Measurements from ENCODE around the gene SLCO3A1.

The SLCO3A1 gene

DNA sequence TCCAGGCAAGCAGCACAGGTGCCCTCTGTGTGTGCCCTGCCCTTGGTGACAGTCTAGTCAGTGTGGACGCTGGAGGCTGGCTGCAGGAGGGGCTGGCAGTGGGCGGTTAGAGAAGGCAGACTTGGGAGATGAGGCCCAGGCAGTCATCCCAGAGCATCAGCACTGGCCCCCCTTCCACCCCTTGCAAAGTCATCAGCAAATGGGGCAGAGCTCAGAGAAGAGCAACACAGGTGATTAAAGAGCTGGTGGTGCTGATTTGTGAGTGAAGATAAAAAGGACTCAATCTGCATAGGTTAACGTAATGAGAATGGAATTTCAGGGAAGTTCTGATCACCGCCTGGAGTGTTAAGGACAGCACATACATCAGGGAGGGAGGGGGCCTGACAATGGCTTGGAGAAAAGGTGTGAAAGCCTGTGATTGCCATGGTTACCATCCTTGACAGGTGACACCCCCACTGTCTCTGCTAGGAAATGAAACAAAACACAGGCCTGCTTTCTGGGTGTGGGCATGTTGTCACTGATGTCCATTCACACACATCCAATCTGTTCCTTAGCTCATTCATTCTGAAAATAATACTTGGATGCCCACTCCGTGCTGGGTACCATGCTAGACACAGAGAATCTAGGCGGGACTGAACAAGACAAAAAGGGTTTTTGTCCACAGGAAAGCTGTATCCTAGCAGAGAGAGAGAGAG lies 270.6 kb downstream of the SLCO3A1 start:
- H3K36me3 ChIP-seq (ENCODE audit: control insufficient read depth in 2 of 2, insufficient read depth in 2 of 2, low read length in 2 of 2) = peaks cover 6 to 13% of the 10 kb centered on the region in 2 donors
- H3K27ac ChIP-seq (ENCODE audit: low read depth in 2 of 2, low read length in 2 of 2) = no peak overlapping the region

DNA sequence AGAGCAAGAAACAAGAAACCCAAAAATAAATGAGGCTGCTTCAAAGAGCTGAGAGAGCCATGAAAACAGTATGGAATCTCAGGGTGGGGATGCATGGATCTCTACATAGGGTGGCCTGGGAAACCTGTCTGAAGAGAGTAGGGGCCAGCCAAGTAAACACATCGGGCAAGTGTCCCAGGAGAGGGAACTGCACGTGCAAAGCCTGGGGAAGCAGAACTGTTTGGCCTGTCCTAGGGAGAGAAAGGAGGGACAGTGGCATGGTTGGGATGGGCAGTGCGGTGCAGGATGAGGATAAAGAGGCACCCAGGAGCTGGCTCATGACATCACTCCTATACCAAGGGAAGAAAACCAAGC lies 271.1 kb downstream of the SLCO3A1 start:
- Histone ChIP-seq H3K4me3 (ENCODE audit: low read length in 2 of 2) (no peak overlapping the region), H3K9me3 (ENCODE audit: control insufficient read depth in 2 of 2, low read length in 2 of 2) (no peaks in the 10 kb centered on the region), H3K9ac (ENCODE audit: low read depth in 1 of 2, low read length in 2 of 2) (no peak overlapping the region), H3K27me3 (ENCODE audit: control insufficient read depth in 2 of 2, insufficient read depth in 2 of 2, low read length in 2 of 2) (no peaks in the 10 kb centered on the region), H3K27ac (ENCODE audit: low read depth in 2 of 2, low read length in 2 of 2) (no peak overlapping the region), H3K36me3 (ENCODE audit: control insufficient read depth in 2 of 2, insufficient read depth in 2 of 2, low read length in 2 of 2) (peaks cover 6 to 13% of the 10 kb centered on the region in 2 donors), H3K4me1 (ENCODE audit: control insufficient read depth in 2 of 2, insufficient read depth in 2 of 2, low read length in 2 of 2) (no peaks in the 10 kb centered on the region)

More for the DNA sequence above, 270.6 kb downstream of the SLCO3A1 start:
- H3K9ac ChIP-seq (ENCODE audit: low read depth in 1 of 2, low read length in 2 of 2) = no peak overlapping the region
- H3K4me1 ChIP-seq (ENCODE audit: control insufficient read depth in 2 of 2, insufficient read depth in 2 of 2, low read length in 2 of 2) = no peaks in the 10 kb centered on the region
- no peaks in the 10 kb centered on the region for H3K27me3 ChIP-seq (ENCODE audit: control insufficient read depth in 2 of 2, insufficient read depth in 2 of 2, low read length in 2 of 2)
- no peak overlapping the region for H3K4me3 ChIP-seq (ENCODE audit: low read length in 2 of 2)
- no peaks in the 10 kb centered on the region for H3K9me3 ChIP-seq (ENCODE audit: control insufficient read depth in 2 of 2, low read length in 2 of 2)

GRCh38 chr15:92128788-92129187 lies 275.3 kb downstream of the SLCO3A1 start:
- H3K9ac ChIP-seq (ENCODE audit: low read depth in 1 of 2, low read length in 2 of 2) = no peak overlapping the region
- peaks cover 6 to 8% of the 10 kb centered on the region in 2 donors for H3K36me3 ChIP-seq (ENCODE audit: control insufficient read depth in 2 of 2, insufficient read depth in 2 of 2, low read length in 2 of 2)
- H3K9me3 ChIP-seq (ENCODE audit: control insufficient read depth in 2 of 2, low read length in 2 of 2) = no peaks in the 10 kb centered on the region

GRCh38 chr15:92130244-92130643 lies 276.7 kb downstream of the SLCO3A1 start:
- Histone ChIP-seq H3K36me3 (ENCODE audit: control insufficient read depth in 2 of 2, insufficient read depth in 2 of 2, low read length in 2 of 2) (peaks cover 6 to 8% of the 10 kb centered on the region in 2 donors), H3K4me1 (ENCODE audit: control insufficient read depth in 2 of 2, insufficient read depth in 2 of 2, low read length in 2 of 2) (no peaks in the 10 kb centered on the region), H3K27me3 (ENCODE audit: control insufficient read depth in 2 of 2, insufficient read depth in 2 of 2, low read length in 2 of 2) (no peaks in the 10 kb centered on the region), H3K9me3 (ENCODE audit: control insufficient read depth in 2 of 2, low read length in 2 of 2) (no peaks in the 10 kb centered on the region), H3K9ac (ENCODE audit: low read depth in 1 of 2, low read length in 2 of 2) (no peak overlapping the region), H3K27ac (ENCODE audit: low read depth in 2 of 2, low read length in 2 of 2) (no peak overlapping the region), H3K4me3 (ENCODE audit: low read length in 2 of 2) (no peak overlapping the region)

More at GRCh38 chr15:92128788-92129187, 275.3 kb downstream of the SLCO3A1 start:
- no peak overlapping the region for H3K27ac ChIP-seq (ENCODE audit: low read depth in 2 of 2, low read length in 2 of 2)
- no peaks in the 10 kb centered on the region for H3K4me1 ChIP-seq (ENCODE audit: control insufficient read depth in 2 of 2, insufficient read depth in 2 of 2, low read length in 2 of 2)
- H3K4me3 ChIP-seq (ENCODE audit: low read length in 2 of 2) = no peak overlapping the region
- H3K27me3 ChIP-seq (ENCODE audit: control insufficient read depth in 2 of 2, insufficient read depth in 2 of 2, low read length in 2 of 2) = no peaks in the 10 kb centered on the region

- Histone ChIP-seq H3K9me3 (ENCODE audit: control insufficient read depth in 2 of 2, low read length in 2 of 2) (no peaks in the 10 kb centered on the region), H3K4me1 (ENCODE audit: control insufficient read depth in 2 of 2, insufficient read depth in 2 of 2, low read length in 2 of 2) (no peaks in the 10 kb centered on the region), H3K27me3 (ENCODE audit: control insufficient read depth in 2 of 2, insufficient read depth in 2 of 2, low read length in 2 of 2) (no peaks in the 10 kb centered on the region), H3K27ac (ENCODE audit: low read depth in 2 of 2, low read length in 2 of 2) (no peak overlapping the region), H3K4me3 (ENCODE audit: low read length in 2 of 2) (no peak overlapping the region), H3K9ac (ENCODE audit: low read depth in 1 of 2, low read length in 2 of 2) (no peak overlapping the region), H3K36me3 (ENCODE audit: control insufficient read depth in 2 of 2, insufficient read depth in 2 of 2, low read length in 2 of 2) (peaks cover 6 to 8% of the 10 kb centered on the region in 2 donors)
These were observed 277.4 kb downstream of the SLCO3A1 start for GRCh38 chr15:92130906-92131305.

DNA sequence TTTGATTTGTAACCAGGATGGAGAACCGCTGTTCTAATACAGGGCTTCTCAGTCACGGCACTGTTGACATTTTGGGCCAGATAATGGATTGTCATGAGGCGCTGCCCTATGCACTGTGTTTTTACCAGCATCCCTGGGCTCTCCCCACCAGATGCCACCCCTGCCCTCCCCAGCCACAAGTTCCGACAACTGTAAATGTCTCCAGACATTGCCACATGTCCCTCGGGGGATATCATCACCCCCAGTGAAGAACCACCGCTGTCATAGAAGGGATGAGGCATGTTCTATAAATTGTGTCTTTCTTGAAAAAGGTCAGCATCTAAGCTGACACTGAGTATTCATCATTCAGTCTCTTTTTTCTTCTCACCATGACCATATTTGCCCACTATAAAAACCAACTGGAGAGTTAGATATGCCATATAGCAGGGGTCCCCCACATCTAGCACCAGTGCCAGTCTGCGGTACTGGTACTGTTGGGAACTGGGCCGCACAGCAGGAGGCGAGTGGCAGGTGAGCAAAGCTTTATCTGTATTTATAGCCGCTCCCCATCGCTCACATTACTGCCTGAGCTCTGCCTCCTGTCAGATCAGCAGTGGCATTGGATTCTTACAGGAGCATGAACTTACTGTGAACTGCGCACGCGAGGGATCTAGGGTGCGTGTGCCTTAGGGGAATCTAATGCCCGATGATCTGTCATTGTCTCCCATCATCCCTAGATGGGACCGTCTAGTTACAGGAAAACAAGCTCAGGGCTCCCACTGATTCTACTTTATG lies 279.7 kb downstream of the SLCO3A1 start:
- Histone ChIP-seq H3K9ac (ENCODE audit: low read depth in 1 of 2, low read length in 2 of 2) (no peak overlapping the region), H3K4me3 (ENCODE audit: low read length in 2 of 2) (no peak overlapping the region), H3K27me3 (ENCODE audit: control insufficient read depth in 2 of 2, insufficient read depth in 2 of 2, low read length in 2 of 2) (no peaks in the 10 kb centered on the region), H3K27ac (ENCODE audit: low read depth in 2 of 2, low read length in 2 of 2) (no peak overlapping the region), H3K36me3 (ENCODE audit: control insufficient read depth in 2 of 2, insufficient read depth in 2 of 2, low read length in 2 of 2) (peaks cover 1 to 6% of the 10 kb centered on the region in 2 donors), H3K9me3 (ENCODE audit: control insufficient read depth in 2 of 2, low read length in 2 of 2) (no peaks in the 10 kb centered on the region), H3K4me1 (ENCODE audit: control insufficient read depth in 2 of 2, insufficient read depth in 2 of 2, low read length in 2 of 2) (no peaks in the 10 kb centered on the region)

GRCh38 chr15:92140796-92141195 lies 287.3 kb downstream of the SLCO3A1 start:
- H3K27me3 ChIP-seq (ENCODE audit: control insufficient read depth in 2 of 2, insufficient read depth in 2 of 2, low read length in 2 of 2) = no peaks in the 10 kb centered on the region
- H3K9me3 ChIP-seq (ENCODE audit: control insufficient read depth in 2 of 2, low read length in 2 of 2) = no peaks in the 10 kb centered on the region
- H3K4me1 ChIP-seq (ENCODE audit: control insufficient read depth in 2 of 2, insufficient read depth in 2 of 2, low read length in 2 of 2) = no peaks in the 10 kb centered on the region
- no peaks in the 10 kb centered on the region for H3K36me3 ChIP-seq (ENCODE audit: control insufficient read depth in 2 of 2, insufficient read depth in 2 of 2, low read length in 2 of 2)
- H3K27ac ChIP-seq (ENCODE audit: low read depth in 2 of 2, low read length in 2 of 2) = no peak overlapping the region
- no peak overlapping the region for H3K9ac ChIP-seq (ENCODE audit: low read depth in 1 of 2, low read length in 2 of 2)
- H3K4me3 ChIP-seq (ENCODE audit: low read length in 2 of 2) = no peak overlapping the region

- no peak overlapping the region for H3K4me3 ChIP-seq (ENCODE audit: low read length in 2 of 2)
- no peak overlapping the region for H3K9ac ChIP-seq (ENCODE audit: low read depth in 1 of 2, low read length in 2 of 2)
- no peaks in the 10 kb centered on the region for H3K36me3 ChIP-seq (ENCODE audit: control insufficient read depth in 2 of 2, insufficient read depth in 2 of 2, low read length in 2 of 2)
- no peaks in the 10 kb centered on the region for H3K4me1 ChIP-seq (ENCODE audit: control insufficient read depth in 2 of 2, insufficient read depth in 2 of 2, low read length in 2 of 2)
- H3K9me3 ChIP-seq (ENCODE audit: control insufficient read depth in 2 of 2, low read length in 2 of 2) = no peaks in the 10 kb centered on the region
- no peak overlapping the region for H3K27ac ChIP-seq (ENCODE audit: low read depth in 2 of 2, low read length in 2 of 2)
- H3K27me3 ChIP-seq (ENCODE audit: control insufficient read depth in 2 of 2, insufficient read depth in 2 of 2, low read length in 2 of 2) = no peaks in the 10 kb centered on the region
These were observed 288.1 kb downstream of the SLCO3A1 start for GRCh38 chr15:92141607-92142006.

DNA sequence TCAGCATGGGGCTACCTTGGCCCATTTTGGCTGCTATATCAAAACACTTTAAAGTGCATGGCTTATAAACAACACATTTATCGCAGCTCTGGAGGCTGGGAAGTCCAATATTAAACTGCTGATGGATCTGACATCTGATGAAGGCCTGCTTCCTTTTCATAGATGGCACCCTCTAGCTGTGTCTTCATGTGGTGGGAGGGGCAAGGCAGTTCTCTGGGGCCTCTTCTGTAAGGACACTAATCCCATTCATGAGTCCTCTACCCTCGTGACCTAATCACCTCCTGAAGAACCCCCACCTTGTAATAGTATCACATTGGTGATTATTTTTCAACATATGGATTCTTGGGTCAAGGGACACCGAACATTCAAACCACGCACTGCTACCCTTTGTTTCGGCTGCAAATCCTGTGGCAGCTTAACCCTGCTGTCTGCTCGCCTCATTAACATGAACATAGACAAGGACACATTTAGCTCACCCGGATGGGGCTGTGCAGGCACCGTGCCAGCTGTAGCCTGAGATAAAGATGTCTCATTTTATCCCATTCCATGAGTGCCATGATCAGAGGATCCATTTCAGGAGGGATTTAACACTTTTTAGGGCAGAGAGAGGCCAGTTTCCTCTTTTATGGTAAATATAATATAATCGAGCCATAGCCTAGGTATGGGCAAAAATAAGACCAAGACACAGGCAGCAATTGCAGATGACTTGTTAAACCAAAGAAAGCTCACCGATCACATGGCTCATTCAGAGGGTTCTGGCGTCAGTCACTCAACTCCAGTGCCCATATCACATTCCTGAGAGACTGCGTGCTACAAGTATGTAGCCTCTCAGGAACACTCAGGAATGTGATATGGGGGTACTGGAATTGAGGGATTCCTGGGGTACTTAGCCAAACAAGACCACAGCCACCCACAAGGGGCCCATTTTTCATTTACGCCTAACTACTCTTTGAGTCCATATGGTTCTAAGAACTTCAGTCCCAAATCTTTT lies 289.0 kb downstream of the SLCO3A1 start:
- no peak overlapping the region for H3K4me3 ChIP-seq (ENCODE audit: low read length in 2 of 2)
- H3K36me3 ChIP-seq (ENCODE audit: control insufficient read depth in 2 of 2, insufficient read depth in 2 of 2, low read length in 2 of 2) = no peaks in the 10 kb centered on the region
- no peaks in the 10 kb centered on the region for H3K9me3 ChIP-seq (ENCODE audit: control insufficient read depth in 2 of 2, low read length in 2 of 2)
- no peak overlapping the region for H3K27ac ChIP-seq (ENCODE audit: low read depth in 2 of 2, low read length in 2 of 2)
- no peaks in the 10 kb centered on the region for H3K4me1 ChIP-seq (ENCODE audit: control insufficient read depth in 2 of 2, insufficient read depth in 2 of 2, low read length in 2 of 2)
- no peak overlapping the region for H3K9ac ChIP-seq (ENCODE audit: low read depth in 1 of 2, low read length in 2 of 2)
- H3K27me3 ChIP-seq (ENCODE audit: control insufficient read depth in 2 of 2, insufficient read depth in 2 of 2, low read length in 2 of 2) = no peaks in the 10 kb centered on the region

All from mucosa of rectum (tissue), 2 donors.